A549 (cell line): Measurements from ENCODE around the gene ALDH3B2.
"Not testable (repeated sequence)": the region's sequence is repeated elsewhere in the genome, so short reads cannot be mapped to it uniquely, and the experiment has no call there.

Experiments
- CEBPB ChIP-seq, 2 experiments: fragments of >200 bp in 1 of 2; sonication (Bioruptor Twin) in 1 of 2; formaldehyde crosslinking in 1 of 2; IDR thresholded peaks; 2 replicates each; pipeline ENCODE4 v1.6.1; 2012 to 2016
- CHD4 ChIP-seq: fragments of 200-600 bp; sonication (generic); IDR thresholded peaks from 2 replicates; pipeline ENCODE4 v1.6.1; 2016; ENCODE audit warnings: antibody characterized with exemption, mild to moderate bottlenecking, borderline replicate concordance
- HDAC2 ChIP-seq: fragments of 200-600 bp; sonication (generic); IDR thresholded peaks from 2 replicates; pipeline ENCODE4 v1.6.1; 2016
- POLR2A ChIP-seq: IDR thresholded peaks from 2 replicates; pipeline ENCODE4 v1.6.1; 2012; ENCODE audit warnings: mild to moderate bottlenecking, low read length
- RAD21 ChIP-seq, 2 experiments: fragments of >200 bp in 1 of 2; sonication (Bioruptor Twin) in 1 of 2; formaldehyde crosslinking in 1 of 2; IDR thresholded peaks in 1 of 2; conservative IDR thresholded peaks in 1 of 2; 2 replicates in 1 of 2; 3 replicates in 1 of 2; pipeline ENCODE4 v1.6.1; 2012 to 2018; ENCODE audit warnings: inconsistent platforms in 1 of 2
- SMC3 ChIP-seq: fragments of >200 bp; sonication (Bioruptor Twin); formaldehyde crosslinking; IDR thresholded peaks from 3 replicates; pipeline ENCODE4 v1.6.1; 2018; ENCODE audit warnings: inconsistent platforms
- ZSCAN20 ChIP-seq: fragments of 250-450 bp; sonication (Bioruptor Pico); IDR thresholded peaks from 2 replicates; pipeline ENCODE4 v1.8.0; 2022; ENCODE audit warnings: mild to moderate bottlenecking, moderate library complexity
- TF ChIP-seq, protein P1 (sequence below): fragments of >200 bp; sonication (Bioruptor Twin); formaldehyde crosslinking; IDR thresholded peaks from 3 replicates; pipeline ENCODE4 v1.5.1; 2016
- TF ChIP-seq, protein P2 (sequence below): fragments of 450-650 bp; IDR thresholded peaks from 2 replicates; pipeline ENCODE4 v1.6.1; 2014; ENCODE audit warnings: antibody characterized with exemption
- TF ChIP-seq, protein P3 (sequence below): fragments of 200-600 bp; sonication (generic); IDR thresholded peaks from 2 replicates; pipeline ENCODE4 v1.6.1; 2016; ENCODE audit warnings: antibody characterized with exemption, mild to moderate bottlenecking, moderate library complexity

DNA sequence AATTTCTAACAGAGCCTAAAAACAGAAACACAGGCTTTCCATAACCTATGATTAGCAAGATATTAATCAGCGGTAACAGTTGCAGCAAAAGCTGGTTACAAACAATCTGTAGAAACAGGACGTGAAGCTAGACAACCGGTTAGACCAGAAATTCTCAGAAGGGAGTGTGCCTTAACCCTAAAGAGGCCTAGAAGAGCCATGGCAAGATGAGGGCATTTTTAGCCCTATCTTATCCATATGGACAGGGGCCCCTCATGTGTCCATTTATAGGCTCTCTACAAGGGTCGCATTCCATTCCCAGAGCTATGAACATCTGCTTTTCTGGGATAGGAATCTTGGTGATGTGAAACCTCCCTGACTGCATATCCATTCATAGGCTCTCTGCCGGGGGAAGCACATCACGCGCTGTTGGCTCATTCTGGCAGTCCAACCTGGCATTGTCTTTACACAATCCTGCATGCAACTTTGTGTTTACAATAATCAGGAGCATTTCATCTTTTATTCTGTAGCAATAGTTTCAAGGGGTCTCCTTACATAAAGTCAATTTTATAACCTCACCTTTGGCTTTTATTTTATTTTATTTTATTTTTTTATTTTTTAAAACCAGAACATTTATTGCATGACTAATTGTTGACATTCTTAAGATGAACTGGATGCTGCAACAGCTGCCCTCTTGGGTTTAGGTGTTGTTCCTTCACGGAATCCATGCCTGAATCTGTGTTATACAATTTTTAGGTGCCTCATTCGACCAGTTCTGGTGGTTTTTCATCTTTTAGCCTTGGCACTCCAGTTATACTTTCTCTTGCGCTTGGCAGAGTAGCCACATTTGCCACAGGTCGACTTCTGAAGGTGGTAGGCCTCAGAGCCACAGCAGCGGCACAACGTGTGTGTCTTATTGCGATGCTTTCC lies 8.0 kb upstream of the ALDH3B2 start:
- TF ChIP-seq CHD4; POLR2A; SMC3; CEBPB (IDR thresholded peaks at IDR 0.05); HDAC2; RAD21 (conservative IDR thresholded peaks at IDR 0.05 in 1 of 2, IDR thresholded peaks at IDR 0.05 in 1 of 2); ZSCAN20 (CRISPR knock-in tag): not testable (repeated sequence)
- TF ChIP-seq, protein P1, sequence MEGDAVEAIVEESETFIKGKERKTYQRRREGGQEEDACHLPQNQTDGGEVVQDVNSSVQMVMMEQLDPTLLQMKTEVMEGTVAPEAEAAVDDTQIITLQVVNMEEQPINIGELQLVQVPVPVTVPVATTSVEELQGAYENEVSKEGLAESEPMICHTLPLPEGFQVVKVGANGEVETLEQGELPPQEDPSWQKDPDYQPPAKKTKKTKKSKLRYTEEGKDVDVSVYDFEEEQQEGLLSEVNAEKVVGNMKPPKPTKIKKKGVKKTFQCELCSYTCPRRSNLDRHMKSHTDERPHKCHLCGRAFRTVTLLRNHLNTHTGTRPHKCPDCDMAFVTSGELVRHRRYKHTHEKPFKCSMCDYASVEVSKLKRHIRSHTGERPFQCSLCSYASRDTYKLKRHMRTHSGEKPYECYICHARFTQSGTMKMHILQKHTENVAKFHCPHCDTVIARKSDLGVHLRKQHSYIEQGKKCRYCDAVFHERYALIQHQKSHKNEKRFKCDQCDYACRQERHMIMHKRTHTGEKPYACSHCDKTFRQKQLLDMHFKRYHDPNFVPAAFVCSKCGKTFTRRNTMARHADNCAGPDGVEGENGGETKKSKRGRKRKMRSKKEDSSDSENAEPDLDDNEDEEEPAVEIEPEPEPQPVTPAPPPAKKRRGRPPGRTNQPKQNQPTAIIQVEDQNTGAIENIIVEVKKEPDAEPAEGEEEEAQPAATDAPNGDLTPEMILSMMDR, result not testable (repeated sequence)
- TF ChIP-seq, protein P2, sequence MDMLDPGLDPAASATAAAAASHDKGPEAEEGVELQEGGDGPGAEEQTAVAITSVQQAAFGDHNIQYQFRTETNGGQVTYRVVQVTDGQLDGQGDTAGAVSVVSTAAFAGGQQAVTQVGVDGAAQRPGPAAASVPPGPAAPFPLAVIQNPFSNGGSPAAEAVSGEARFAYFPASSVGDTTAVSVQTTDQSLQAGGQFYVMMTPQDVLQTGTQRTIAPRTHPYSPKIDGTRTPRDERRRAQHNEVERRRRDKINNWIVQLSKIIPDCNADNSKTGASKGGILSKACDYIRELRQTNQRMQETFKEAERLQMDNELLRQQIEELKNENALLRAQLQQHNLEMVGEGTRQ, result not testable (repeated sequence)
- TF ChIP-seq, protein P3, sequence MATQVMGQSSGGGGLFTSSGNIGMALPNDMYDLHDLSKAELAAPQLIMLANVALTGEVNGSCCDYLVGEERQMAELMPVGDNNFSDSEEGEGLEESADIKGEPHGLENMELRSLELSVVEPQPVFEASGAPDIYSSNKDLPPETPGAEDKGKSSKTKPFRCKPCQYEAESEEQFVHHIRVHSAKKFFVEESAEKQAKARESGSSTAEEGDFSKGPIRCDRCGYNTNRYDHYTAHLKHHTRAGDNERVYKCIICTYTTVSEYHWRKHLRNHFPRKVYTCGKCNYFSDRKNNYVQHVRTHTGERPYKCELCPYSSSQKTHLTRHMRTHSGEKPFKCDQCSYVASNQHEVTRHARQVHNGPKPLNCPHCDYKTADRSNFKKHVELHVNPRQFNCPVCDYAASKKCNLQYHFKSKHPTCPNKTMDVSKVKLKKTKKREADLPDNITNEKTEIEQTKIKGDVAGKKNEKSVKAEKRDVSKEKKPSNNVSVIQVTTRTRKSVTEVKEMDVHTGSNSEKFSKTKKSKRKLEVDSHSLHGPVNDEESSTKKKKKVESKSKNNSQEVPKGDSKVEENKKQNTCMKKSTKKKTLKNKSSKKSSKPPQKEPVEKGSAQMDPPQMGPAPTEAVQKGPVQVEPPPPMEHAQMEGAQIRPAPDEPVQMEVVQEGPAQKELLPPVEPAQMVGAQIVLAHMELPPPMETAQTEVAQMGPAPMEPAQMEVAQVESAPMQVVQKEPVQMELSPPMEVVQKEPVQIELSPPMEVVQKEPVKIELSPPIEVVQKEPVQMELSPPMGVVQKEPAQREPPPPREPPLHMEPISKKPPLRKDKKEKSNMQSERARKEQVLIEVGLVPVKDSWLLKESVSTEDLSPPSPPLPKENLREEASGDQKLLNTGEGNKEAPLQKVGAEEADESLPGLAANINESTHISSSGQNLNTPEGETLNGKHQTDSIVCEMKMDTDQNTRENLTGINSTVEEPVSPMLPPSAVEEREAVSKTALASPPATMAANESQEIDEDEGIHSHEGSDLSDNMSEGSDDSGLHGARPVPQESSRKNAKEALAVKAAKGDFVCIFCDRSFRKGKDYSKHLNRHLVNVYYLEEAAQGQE, result not testable (repeated sequence)
